HUES64 (cell line): ENCODE data around the gene CIROP.
A peak's percentile ranks its signal among the peaks of the same experiment; 100 is the strongest.
"Not testable (repeated sequence)": the region's sequence is repeated elsewhere in the genome, so short reads cannot be mapped to it uniquely, and the experiment has no call there.

ENCODE experiments used
- H3K27ac ChIP-seq: 2 replicates; pipeline ENCODE4 v1.7.0; 2013; ENCODE audit warnings: low read depth, low read length, inconsistent platforms
- H3K27me3 ChIP-seq: 2 replicates; pipeline ENCODE4 v1.6.1; 2013; ENCODE audit warnings: mild to moderate bottlenecking, low read length; ENCODE audit not compliant: insufficient read depth
- H3K36me3 ChIP-seq: 2 replicates; pipeline ENCODE4 v1.6.1; 2013; ENCODE audit warnings: mild to moderate bottlenecking, low read length; ENCODE audit not compliant: insufficient read depth
- H3K4me1 ChIP-seq: 2 replicates; pipeline ENCODE4 v1.6.1; 2013; ENCODE audit warnings: mild to moderate bottlenecking, low read length, moderate library complexity; ENCODE audit not compliant: insufficient read depth
- H3K4me3 ChIP-seq: 2 replicates; pipeline ENCODE4 v1.5.1; 2013; ENCODE audit warnings: mild to moderate bottlenecking, low read length, moderate library complexity
- H3K9ac ChIP-seq: 2 replicates; pipeline ENCODE4 v1.6.1; 2013; ENCODE audit warnings: mild to moderate bottlenecking, low read depth, low read length
- H3K9me3 ChIP-seq: 2 replicates; pipeline ENCODE4 v1.6.1; 2013; ENCODE audit warnings: low read depth, low read length; ENCODE audit not compliant: insufficient read depth
- WGBS: fragments of 150-250, 120-280 bp; methylation state at CpG from one replicate; pipeline ENCODE4 v1.1.7; 2013; ENCODE audit warnings: missing lambda C conversion rate; 5-methylcytosine and 5-hydroxymethylcytosine counted together

Gene CIROP

DNA sequence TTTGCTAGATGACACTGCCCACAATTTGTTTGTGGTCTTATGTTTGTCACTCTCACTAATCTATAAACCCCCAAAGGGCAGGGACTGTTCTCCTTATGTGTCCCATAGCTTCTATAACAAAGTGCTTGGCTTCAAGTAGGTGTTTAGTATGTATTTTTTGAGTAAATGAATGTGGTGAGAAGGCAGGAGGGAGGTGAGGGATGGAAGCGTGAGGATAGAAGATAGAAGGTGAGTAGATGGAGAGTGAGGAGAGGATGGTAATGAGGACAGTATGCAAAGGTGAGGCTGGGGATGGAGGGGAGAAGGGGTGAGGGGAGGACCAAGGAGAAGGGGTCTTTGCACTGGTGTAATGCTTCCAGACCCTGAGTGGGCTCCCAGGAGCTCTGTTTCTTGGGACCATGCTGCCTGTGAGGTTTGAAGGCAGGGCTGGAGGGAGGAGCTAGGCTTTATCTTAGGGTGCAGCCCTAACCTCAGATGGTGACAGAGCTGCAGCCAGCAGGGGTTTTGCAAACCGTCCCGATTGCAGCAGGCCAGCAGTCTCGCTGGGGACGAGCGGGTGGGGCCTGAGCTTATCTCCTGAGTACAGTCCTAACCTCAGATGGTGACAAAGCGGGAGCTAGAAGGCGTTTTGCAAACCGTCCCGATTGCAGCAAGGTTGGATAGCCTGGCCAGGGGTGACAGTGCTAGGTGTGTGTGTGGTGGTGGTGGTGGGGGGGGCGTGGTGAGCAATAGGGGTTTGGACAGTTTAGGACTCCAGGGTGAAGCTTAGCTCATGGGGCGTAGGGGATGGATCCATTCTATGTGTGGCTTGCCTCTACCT, 7.8 kb upstream of the CIROP start:
- peaks cover 4% of the 10 kb centered on the region; the same call in 1 of the 2 replicates for H3K9me3 ChIP-seq
- WGBS: 61% methylated on average over 12 of the region's 12 CpGs
- H3K4me3 ChIP-seq: no peak overlapping the region
- peaks cover 9% of the 10 kb centered on the region; the same call in 1 of the 2 replicates for H3K27me3 ChIP-seq
- peaks cover 16% of the 10 kb centered on the region for H3K4me1 ChIP-seq
- no peaks in the 10 kb centered on the region for H3K36me3 ChIP-seq
- no peak overlapping the region for H3K9ac ChIP-seq
- no peak overlapping the region for H3K27ac ChIP-seq

DNA sequence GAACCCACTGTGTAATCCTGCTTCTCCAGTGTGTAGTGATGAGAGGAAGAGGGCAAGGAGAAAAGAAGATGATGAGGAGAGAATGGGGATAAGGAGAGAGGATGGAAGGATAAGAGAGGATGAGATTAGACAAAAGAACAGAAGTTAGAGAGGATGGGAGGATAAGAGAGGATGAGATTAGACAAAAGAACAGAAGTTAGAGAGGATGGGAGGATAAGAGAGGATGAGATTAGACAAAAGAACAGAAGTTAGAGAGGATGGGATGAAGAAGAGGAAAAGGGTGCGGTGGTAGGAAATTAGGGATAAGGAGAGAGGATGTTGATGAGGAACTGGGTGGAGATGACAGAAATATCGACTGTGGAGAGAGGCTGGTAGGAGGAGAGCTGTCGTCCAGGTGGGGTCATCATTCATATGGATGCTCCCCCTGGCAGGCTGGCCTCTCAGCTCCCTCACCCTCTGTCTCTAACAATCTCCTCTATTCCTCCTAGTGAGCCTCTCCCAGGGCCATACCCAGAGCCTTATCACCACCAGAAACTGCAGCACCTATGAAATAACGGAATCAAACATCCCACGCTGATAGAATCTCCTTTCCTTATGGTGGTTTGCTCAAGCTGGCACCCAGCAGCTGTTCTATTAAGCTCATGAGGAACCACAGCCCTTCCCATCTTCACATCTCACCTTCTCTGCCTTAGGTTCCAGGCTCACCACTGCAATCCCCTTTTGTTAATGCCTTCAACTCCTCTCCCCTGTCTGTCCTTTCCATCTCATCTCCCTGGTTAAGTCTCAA, 6.0 kb upstream of the CIROP start:
- WGBS: 82% methylated on average over 5 of the region's 5 CpGs
- H3K9me3 ChIP-seq: peaks cover 4% of the 10 kb centered on the region; the same call in 1 of the 2 replicates
- no peak overlapping the region for H3K27ac ChIP-seq
- peaks cover 23% of the 10 kb centered on the region for H3K4me1 ChIP-seq
- peaks cover 9% of the 10 kb centered on the region; the same call in 1 of the 2 replicates for H3K27me3 ChIP-seq
- no peak overlapping the region for H3K4me3 ChIP-seq
- no peaks in the 10 kb centered on the region for H3K36me3 ChIP-seq
- H3K9ac ChIP-seq: no peak overlapping the region

DNA sequence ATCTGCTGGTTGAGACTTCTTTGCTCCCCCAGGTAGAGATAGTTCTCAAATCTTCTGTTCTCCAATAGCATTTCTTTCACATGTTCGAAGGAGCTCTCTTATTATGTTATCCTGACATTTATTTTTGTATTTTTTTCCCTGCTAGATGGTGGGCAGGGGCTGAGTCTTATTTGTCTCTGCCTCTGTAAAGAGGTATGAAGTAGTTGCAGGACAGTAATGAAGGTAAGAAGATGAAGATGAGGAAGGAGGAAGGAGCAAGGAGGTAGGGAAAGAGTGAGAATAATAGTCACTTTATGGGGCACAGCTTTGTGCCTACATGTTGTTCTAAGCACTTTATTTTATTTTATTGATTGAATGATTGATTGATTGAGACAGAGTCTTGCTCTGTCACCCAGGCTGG, 5.0 kb upstream of the CIROP start:
- Histone ChIP-seq H3K4me3 (no peak overlapping the region), H3K27ac (no peak overlapping the region), H3K9me3 (peaks cover 4% of the 10 kb centered on the region; the same call in 1 of the 2 replicates), H3K9ac (no peak overlapping the region), H3K27me3 (peaks cover 9% of the 10 kb centered on the region; the same call in 1 of the 2 replicates), H3K36me3 (no peaks in the 10 kb centered on the region), H3K4me1 (peaks cover 31% of the 10 kb centered on the region)
- WGBS: no CpG with 5 or more reads among the region's 1 CpG

DNA sequence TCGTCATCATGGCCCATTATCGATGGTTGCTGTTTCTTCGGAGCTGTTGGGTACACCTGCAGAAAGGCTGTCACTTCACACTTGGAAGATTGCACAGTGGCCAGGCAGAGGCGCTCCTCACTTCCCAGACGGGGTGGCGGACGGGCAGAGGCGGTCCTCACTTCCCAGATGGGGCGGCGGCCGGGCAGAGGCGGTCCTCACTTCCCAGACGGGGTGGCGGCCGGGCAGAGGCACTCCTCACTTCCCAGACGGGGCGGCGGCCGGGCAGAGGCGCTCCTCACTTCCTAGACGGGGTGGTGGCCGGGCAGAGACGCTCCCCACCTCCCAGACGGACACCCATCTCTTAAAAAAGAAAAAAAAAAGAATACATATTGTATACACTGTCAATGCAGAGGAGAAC, 3.4 kb upstream of the CIROP start:
- H3K4me3 ChIP-seq, H3K27me3 ChIP-seq, H3K27ac ChIP-seq, H3K36me3 ChIP-seq, H3K9ac ChIP-seq, H3K9me3 ChIP-seq: not testable (repeated sequence)
- peaks cover 28% of the 10 kb centered on the region for H3K4me1 ChIP-seq
- 92% methylated on average over 20 of the region's 24 CpGs for WGBS

DNA sequence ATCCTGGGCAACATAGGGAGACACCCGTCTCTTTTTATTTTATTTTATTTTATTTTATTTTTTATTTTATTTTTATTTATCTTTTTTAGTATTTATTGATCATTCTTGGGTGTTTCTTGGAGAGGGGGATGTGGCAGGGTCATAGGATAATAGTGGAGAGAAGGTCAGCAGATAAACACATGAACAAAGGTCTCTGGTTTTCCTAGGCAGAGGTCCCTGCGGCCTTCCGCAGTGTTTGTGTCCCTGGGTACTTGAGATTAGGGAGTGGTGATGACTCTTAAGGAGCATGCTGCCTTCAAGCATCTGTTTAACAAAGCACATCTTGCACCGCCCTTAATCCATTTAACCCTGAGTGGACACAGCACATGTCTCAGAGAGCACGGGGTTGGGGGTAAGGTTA, 2.8 kb upstream of the CIROP start:
- not testable (repeated sequence) for H3K9ac ChIP-seq, H3K4me3 ChIP-seq, H3K27ac ChIP-seq, H3K36me3 ChIP-seq, H3K27me3 ChIP-seq, H3K9me3 ChIP-seq
- WGBS: no CpG with 5 or more reads among the region's 5 CpGs
- H3K4me1 ChIP-seq: peaks cover 23% of the 10 kb centered on the region

DNA sequence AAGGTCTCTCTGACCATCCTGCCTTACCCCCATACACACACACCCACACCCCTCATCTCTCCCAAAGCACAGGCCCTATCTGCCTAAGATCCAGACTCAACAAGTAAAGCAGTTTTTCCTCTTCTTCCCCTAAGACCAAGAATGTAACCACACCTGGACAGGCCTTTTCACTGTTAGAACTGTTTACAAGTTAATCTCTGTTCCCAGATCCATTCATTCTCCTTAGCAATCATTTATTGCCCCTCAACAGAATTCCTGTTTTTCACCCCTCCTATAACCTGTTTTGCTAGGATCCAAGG, 1.9 kb upstream of the CIROP start:
- peaks cover 9% of the 10 kb centered on the region; the same call in 1 of the 2 replicates for H3K27me3 ChIP-seq
- no peak overlapping the region for H3K4me3 ChIP-seq
- peak overlapping the region; percentile 7; the same call in 1 of the 2 replicates for H3K27ac ChIP-seq
- H3K36me3 ChIP-seq: no peaks in the 10 kb centered on the region
- H3K9ac ChIP-seq: no peak overlapping the region
- H3K9me3 ChIP-seq: peaks cover 4% of the 10 kb centered on the region; the same call in 1 of the 2 replicates
- H3K4me1 ChIP-seq: peaks cover 19% of the 10 kb centered on the region

DNA sequence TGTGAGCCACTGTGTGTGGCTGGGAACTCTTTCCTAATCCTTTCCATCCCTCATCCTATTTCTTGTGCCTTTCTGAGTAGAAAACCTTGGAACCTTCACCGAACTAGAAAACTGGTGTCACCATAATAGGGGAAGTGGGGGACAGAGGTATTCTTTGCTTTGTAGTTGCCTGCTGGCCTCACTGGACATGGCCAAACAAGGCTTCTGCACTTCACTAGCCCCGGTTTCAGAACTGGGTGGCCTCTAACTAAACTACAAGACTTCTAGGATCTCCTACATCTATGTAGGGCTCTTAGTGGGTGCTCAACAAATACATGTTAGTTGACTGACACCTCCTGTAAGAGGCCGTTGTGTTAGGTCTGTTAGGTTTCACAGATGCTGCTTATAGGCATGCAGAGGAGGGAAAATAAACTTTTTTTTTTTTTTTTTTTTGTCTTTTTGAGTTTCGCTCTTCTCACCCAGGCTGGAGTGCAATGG, 597 bp upstream of the CIROP start:
- WGBS: 93% methylated on average over 4 of the region's 4 CpGs
- Histone ChIP-seq H3K4me1 (peaks cover 19% of the 10 kb centered on the region), H3K4me3 (no peak overlapping the region), H3K27ac (no peak overlapping the region), H3K36me3 (no peaks in the 10 kb centered on the region), H3K9ac (no peak overlapping the region), H3K9me3 (peaks cover 4% of the 10 kb centered on the region; the same call in 1 of the 2 replicates), H3K27me3 (no peaks in the 10 kb centered on the region)

DNA sequence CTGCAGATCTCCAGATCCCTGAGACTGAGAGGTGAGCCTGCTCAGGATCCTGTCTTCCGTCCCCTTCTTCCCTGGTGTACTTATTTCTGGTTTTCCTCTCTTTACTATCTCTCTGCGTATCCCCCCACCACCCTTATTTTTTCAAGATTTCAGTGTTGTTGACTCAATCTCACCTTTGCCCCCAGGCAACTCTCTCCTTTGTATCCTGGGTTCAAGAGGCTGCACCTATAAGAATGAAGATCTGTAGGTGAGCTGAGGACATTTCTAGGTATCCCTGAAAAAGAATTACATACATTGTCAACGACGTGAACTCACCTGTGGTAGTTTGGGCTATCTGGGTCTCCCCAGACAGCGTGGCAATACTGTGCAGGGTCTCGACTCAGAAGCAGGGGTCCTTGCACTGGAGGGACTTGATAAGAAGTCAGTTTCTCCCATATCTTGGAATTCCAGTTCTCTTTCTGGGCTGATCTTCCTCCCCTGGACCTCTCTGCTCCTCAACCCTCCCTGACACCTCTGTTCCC, 659 bp downstream of the CIROP start:
- Histone ChIP-seq H3K27ac (no peak overlapping the region), H3K4me1 (peaks cover 19% of the 10 kb centered on the region)
- 87% methylated on average over 6 of the region's 6 CpGs for WGBS

DNA sequence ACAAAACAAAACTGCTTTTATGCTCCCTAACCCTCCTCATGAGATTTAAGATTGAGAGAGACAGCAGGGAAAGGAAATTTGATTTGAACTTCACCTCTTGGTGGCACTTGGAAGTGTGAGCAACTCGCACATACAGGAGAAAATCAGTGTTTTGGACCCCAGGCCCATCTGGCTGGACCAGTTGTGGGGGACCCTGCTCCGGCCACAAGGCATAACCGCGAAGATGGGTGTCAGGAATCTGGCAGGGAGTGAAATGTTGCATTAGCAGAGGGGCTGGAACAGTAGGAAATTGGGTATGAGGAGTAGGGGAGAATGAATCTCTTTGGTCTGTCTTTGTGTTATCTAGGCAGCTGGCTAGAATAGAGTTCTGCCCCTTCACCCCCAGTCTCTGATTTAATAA, 1.2 kb downstream of the CIROP start:
- H3K27me3 ChIP-seq: no peaks in the 10 kb centered on the region
- WGBS: 93% methylated on average over 4 of the region's 4 CpGs
- H3K9me3 ChIP-seq: 0 out of 2 replicates have a peak, but pooled peaks cover under 1% of the 10 kb centered on the region
- H3K4me1 ChIP-seq: peaks cover 19% of the 10 kb centered on the region
- no peak overlapping the region for H3K27ac ChIP-seq
- H3K9ac ChIP-seq: no peak overlapping the region
- H3K36me3 ChIP-seq: peaks cover 8% of the 10 kb centered on the region
- no peak overlapping the region for H3K4me3 ChIP-seq

More for the DNA sequence above, 659 bp downstream of the CIROP start:
- Histone ChIP-seq H3K36me3 (peaks cover 2% of the 10 kb centered on the region), H3K27me3 (no peaks in the 10 kb centered on the region), H3K9me3 (peaks cover 4% of the 10 kb centered on the region; the same call in 1 of the 2 replicates), H3K4me3 (no peak overlapping the region), H3K9ac (no peak overlapping the region)

DNA sequence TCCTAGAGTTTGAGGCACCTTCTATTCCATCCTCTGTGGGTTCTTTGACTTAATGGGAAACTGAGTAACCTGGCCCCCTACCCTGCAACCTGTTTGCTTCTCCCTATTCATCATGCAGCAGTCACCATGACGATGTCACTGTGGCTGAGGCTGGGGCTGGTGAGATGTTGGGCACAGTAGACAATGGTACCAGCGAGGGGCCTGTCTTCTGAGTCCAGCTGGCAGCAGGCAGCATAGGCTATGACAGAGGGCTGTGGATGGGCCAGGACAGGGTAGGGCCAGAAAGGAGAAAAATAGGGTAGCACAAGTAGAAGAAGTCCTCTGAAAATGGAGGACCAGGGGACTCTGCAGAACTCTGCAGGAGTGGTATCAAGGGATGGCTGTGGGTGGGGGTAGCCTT, 2.0 kb downstream of the CIROP start:
- H3K4me3 ChIP-seq: no peak overlapping the region
- H3K27me3 ChIP-seq: no peaks in the 10 kb centered on the region
- H3K36me3 ChIP-seq: peaks cover 16% of the 10 kb centered on the region
- H3K9ac ChIP-seq: no peak overlapping the region
- peaks cover 19% of the 10 kb centered on the region for H3K4me1 ChIP-seq
- 93% methylated on average over 2 of the region's 2 CpGs for WGBS
- H3K9me3 ChIP-seq: no peaks in the 10 kb centered on the region
- H3K27ac ChIP-seq: no peak overlapping the region

DNA sequence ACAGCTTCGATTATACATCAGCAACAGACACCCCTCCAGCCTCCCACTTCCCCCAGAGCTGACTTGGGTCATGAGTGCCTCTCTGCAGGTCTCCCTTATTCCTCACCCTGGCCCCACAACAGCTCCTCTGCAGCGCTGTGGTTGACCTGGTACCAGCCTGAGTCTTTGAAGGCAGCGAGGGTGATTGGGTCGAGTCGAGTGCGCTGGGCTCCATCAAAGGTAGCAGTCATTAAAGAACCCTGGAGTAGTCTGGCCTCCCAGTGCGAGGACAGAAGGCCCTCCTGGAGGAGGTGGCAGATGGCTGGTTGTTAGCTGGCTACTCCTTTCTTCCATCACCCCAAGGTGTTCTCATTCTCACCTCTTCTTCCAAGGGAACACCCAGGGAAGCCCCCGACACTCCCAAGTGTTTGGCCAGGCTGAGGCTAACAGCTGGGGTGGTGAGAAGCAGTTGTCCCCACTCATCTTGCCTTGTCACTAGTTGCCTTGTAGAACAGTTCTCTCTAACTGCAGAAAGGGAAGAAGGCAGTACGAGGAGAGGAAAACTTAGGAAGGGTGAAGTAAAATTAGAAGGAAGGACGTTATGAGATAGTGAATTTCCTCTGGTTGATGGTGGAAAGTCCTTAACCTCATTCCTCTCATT, 2.7 kb downstream of the CIROP start:
- Histone ChIP-seq H3K27ac (no peak overlapping the region), H3K9me3 (no peaks in the 10 kb centered on the region), H3K4me1 (peaks cover 19% of the 10 kb centered on the region), H3K27me3 (no peaks in the 10 kb centered on the region), H3K4me3 (no peak overlapping the region), H3K9ac (no peak overlapping the region), H3K36me3 (peaks cover 23% of the 10 kb centered on the region)
- WGBS: 89% methylated on average over 10 of the region's 10 CpGs
